ENCODE measurements around the gene ATRN. TPM values are rescaled to one million over a fixed set of nuclear protein-coding genes. Genes with fewer than 3 reads are reported as not detected.

Gene ATRN
- total and polyA plus RNA-seq, 2 experiments from 2014 or later = 2.2 to 18.3 TPM

- Histone ChIP-seq H4K20me1 (replicated peaks; ENCODE audit: insufficient read depth) (no peaks in the 10 kb centered on the region), H3K4me1 (ENCODE audit: insufficient read depth) (no peaks in the 10 kb centered on the region), H3K36me3 (ENCODE audit: insufficient read depth) (peaks cover 3% of the 10 kb centered on the region; the same call in 1 of the 2 replicates), H3F3A (replicated peaks; ENCODE audit: low read depth) (no peaks in the 10 kb centered on the region), H3K9me2 (ENCODE audit: insufficient read depth) (0 out of 2 replicates have a peak, but pooled peaks cover 5% of the 10 kb centered on the region), H2AFZ (no peak overlapping the region), H3K79me2 (replicated peaks; ENCODE audit: insufficient read depth) (peaks cover 4% of the 10 kb centered on the region; the same call in 1 of the 2 replicates), H3K27ac (ENCODE audit: low read depth) (no peak overlapping the region), H3K4me3 (no peak overlapping the region), H3K27me3 (ENCODE audit: insufficient read depth) (no peaks in the 10 kb centered on the region), H3K4me2 (no peak overlapping the region)
- Mint-ChIP-seq H3K36me3 (ENCODE audit: low read depth) (peaks cover 6% of the 10 kb centered on the region; the same call in 2 of the 3 replicates), H3K4me3 (no peak overlapping the region), H3K27me3 (ENCODE audit: insufficient read depth, low read depth, poor library complexity) (no peaks in the 10 kb centered on the region), H3K27ac (no peak overlapping the region), H3K4me1 (peaks cover 3% of the 10 kb centered on the region; the same call in 2 of the 3 replicates), H3K9me3 (peaks cover 14% of the 10 kb centered on the region; the same call in 2 of the 3 replicates)
- TF ChIP-seq ZNF462 (CRISPR knock-in tag; IDR thresholded peaks at IDR 0.05) (no peak), REST (IDR thresholded peaks at IDR 0.05; ENCODE audit: unreplicated experiment) (no peak), NANOG (IDR thresholded peaks at IDR 0.05; ENCODE audit: borderline replicate concordance) (no peak), STAT1 (IDR thresholded peaks at IDR 0.05; ENCODE audit: unreplicated experiment) (no peak), EZH2 (IDR thresholded peaks at IDR 0.05; ENCODE audit: low read depth, unreplicated experiment) (no peak), ZNF331 (CRISPR knock-in tag; IDR thresholded peaks at IDR 0.05; ENCODE audit: low read depth) (no peak), EZH2phosphoT487 (IDR thresholded peaks at IDR 0.05; ENCODE audit: unreplicated experiment) (no peak), CTCF (conservative IDR thresholded peaks at IDR 0.05; ENCODE audit: low read depth in 2 of 2) (no peak), ETS1 (IDR thresholded peaks at IDR 0.05) (no peak), ZNF114 (CRISPR knock-in tag; IDR thresholded peaks at IDR 0.05) (no peak), CREB1 (CRISPR knock-in tag; IDR thresholded peaks at IDR 0.05; ENCODE audit: low read depth) (no peak), POLR2AphosphoS5 (IDR thresholded peaks at IDR 0.05; ENCODE audit: low read depth) (no peak), JUNB (IDR thresholded peaks at IDR 0.05; ENCODE audit: unreplicated experiment) (no peak)
- DNase-seq (ENCODE audit: low spot score) (no peak), ATAC-seq (no peak)
Observed at GRCh38 chr20:3494218-3494617, 23.4 kb downstream of the ATRN start.
